Activated CD4-positive, alpha-beta T cell treated with anti-CD3 and anti-CD28 coated beads, Interleukin-2, amount 50 U/mL, for 16 hours (primary cell): ENCODE measurements around the gene CLBA1.

Experiments
- DNase-seq: peaks from one replicate; pipeline ENCODE4 v3.0.0-alpha.2; 2020

The CLBA1 gene

DNA sequence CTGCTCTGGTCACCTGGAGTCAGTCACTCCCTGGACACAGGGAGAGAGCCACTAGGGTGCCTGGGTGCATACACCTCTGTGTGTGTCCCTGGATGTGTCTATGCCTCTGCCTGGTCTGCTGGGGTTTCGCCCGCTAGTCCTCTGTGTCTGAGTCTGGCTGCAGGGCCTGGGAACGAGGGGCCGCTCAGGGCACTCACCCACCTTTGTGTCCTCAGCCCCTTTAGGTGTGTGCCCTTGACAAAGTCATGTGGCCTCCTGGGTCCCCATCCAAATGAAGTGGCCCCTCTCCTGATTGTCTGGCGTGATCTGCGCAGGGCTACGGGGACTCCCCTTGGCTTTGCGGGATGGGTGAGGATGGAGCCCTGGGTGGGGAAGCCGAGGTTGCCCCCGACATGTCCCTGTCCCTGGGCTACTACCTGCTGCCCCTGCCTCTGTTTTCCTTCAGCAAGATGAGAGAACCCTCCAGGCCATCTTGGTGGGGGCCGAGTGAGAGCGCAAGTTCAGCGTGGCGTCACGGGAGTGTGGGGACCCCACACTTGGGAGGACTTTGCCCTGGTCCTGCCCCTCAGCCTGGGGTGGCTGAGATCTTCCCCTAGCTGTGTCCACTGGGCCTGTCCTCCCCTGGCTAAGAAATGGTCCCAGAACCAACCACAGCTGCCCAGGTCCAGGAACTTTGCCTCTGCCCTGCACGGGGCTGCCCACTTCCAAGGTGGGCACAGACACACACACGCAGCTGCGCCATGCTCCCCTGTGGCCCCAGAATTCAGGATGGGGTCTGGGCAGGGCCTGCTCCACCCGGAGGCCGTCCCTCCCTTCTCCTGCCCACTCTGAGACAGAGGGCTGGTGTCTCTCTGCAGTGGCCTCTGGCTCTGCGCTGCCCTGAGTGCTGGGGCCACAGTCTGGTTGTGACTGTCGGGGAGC lies 4.7 kb upstream of the CLBA1 start:
- no peak for DNase-seq

DNA sequence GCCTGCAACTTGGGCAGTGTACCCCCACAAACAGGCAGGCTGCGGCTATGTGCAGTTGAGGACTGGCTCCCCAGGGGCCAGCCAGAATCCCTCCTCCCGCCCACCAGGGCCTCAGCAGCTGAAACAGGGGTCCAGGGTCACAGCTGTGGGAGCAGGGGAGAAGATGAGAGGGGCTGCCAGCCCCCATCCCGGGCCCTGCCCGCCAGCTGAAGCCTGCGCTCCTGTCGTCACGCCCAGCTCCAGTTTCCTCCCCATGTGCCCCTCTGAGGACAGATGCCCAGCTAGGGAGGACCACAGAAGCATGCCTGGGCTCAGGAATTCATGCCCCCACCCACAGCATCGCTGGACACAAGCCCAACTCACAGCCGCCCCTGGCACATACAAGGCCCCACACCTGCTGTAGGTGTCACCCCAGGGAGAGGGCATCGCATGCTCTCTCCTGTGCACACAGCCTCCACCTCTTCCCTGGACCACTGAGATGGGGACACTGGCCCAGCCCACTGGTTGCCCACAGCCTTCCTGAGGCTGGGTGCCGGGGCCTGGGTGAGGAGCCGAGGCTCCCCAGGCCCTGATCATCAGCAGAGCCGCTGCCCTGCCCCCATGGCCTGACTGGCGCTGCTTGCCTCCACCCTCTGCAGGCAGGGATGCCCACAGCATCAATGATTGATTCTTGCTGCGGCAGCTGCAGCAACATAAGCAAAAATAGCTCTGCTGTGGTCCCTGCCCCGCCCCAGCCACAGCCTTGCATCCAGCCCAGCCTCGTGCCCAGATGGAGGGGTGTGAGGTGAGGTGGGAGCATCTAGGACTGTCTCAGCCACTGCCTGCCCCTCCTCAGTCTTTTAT lies 3.7 kb upstream of the CLBA1 start:
- no peak for DNase-seq

DNA sequence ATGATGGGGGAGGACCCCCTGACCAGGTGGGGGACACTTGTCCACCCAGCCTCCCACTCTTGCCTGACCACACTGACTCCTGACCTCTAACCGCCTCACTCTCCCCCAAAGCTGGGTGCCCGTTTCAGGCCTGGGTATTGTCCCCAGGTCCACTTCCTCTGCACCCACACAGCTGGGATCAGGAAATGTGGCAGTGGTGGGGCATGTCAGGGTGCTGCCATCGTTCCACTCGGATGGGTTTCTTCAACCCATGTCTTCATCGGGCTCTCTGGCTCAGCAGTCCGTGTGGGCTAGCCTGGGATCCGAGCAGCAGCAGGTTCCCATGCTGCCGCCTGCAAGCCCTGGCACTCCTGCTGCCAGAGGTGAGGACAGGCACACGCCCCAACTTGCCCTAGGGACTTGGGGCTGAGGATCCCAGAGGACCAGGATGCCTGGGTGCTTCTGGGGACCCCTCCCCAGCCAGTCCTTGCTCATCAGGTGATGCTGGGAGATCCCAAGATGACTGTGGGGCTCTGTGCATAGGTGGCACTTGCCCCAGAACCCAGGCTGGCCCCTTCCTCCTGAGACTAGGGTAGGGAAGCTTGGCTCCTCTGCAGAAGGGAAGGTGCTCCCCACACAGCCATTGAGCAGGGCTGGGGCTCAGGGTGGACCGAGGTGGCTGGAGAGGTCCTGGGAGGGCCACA lies 2.9 kb upstream of the CLBA1 start:
- no peak for DNase-seq

DNA sequence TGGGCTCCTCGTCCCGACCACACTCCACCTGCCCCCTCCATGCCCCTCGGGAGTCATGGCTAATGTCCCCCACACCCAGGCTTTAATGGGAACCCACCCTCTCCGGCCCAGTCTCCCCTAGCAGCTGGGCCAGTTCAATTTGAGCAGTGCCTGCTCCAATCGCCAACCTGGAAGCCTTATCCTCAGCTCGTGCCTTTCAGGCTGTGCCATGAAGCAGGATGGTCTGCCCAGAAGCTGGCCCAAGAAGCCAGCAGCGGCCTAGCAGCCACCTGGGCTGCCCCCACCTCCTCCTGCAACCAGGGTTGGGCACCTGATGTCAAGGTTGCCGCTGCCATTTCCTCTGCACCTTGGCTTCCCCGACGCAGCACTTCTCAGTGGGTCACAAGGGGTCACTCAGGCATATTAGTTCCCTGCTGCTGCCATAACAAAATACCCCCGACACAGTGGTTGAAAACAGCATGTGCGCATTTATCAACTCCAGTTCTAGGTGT lies 2.3 kb upstream of the CLBA1 start:
- no peak for DNase-seq

GRCh38 chr14:104984056-104984894 lies 1.3 kb upstream of the CLBA1 start:
- no peak for DNase-seq

DNA sequence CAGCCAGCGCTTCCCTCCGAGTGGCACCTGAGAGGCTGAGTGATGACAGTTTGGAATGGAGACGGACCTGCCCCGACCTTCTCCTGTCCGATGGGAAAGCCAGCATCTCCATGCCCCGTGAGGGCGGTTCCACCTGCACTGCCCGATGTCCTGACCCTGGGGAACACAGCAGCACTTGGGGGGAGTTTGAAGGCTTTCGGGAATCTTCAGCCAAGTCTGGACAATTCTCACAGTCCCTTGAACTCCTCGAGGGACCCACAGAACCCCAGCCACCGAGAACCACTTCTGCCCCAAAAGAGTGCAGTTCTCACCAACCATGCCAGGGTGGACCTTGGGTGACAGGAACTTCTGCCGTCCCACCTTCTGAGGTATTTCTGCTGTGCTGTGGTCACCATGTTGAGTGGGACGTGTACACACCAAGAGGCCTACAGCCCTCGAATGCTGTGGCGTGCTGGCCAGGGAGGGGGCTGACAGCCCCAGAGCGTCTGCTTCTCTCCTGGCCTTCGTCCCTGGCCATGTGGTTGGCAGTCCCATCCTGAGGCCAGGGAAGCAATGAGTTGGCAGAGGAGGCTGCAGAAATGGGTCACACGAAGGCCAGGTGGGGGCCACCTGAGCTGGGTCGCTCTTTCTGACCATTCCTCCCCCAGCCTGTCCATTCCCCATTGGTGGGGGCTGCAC lies 1.0 kb downstream of the CLBA1 start:
- DNase-seq, result no peak

- no peak for DNase-seq
These were observed 3.8 kb downstream of the CLBA1 start for GRCh38 chr14:104989236-104989950.

DNA sequence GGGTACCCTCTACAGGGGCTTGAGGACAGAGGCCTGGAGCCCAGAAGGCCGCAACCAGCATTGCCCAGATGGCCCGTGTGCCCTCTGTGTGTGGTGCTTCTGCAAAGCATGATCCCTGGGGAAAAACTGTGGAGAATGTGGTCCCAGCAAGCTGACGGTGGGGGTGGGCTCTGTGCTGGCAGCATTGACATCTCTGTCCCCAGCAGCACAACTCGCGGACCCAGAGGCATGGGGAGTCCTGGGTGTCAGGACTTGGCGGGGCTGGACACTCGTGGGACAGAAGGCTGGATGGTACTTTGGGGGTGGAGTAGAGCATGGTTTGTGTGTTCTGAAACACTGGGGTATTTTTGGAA lies 4.3 kb downstream of the CLBA1 start:
- DNase-seq, result no peak

DNA sequence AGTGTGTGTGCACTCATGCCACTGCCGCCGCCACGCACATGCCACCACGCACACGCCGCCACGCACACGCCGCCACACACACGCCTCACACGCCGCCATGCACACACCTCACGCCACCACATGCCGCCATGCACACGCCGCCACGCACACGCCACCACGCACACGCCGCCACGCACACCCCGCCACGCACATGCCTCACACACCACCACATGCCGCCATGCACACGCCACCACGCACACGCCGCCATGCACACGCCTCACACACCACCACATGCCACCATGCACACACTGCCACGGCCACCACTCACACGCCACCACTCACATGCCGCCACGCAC lies 6.3 kb downstream of the CLBA1 start:
- DNase-seq, result no peak

- no peak for DNase-seq
These were observed 6.9 kb downstream of the CLBA1 start for GRCh38 chr14:104992501-104992900.

GRCh38 chr14:104993306-104993705 lies 7.7 kb downstream of the CLBA1 start:
- no peak for DNase-seq

DNA sequence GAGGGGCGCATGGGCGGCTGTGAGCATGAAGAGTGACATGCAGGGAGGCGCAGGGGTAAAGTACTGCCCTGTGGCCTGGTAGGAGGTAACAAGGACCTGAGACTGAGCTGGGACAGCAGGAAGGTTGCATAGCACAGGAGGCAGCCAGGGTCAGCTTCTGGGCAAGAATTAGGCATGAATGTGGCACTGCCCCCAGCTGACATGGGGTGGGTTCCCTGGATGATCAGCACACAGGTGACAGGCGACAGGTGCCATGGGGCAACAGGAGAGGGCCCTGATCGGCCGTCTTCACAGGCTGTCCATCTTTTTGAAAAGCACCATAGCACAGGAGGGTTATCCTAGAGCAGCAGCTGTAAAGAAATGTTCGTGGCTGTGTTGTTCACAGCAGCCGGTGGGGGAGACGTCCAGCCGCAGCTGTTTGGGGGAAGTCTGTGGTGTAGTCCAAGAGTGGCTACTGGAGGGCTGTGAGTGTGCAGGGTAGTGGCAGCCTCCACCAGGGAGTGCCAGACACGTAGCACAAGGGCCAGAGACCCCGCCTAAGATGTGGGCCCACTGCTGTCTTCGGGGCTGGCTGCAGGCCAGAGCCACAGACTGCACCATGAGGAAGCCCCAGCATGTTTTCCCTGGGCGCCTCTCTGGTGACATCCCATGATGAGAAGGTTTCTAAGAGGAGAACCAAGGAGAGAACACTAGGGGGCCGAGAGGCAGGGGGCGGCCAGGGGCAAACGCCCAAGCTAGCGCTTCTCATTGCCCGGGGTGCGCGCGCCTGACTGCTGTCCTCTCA lies 8.4 kb downstream of the CLBA1 start:
- no peak for DNase-seq

DNA sequence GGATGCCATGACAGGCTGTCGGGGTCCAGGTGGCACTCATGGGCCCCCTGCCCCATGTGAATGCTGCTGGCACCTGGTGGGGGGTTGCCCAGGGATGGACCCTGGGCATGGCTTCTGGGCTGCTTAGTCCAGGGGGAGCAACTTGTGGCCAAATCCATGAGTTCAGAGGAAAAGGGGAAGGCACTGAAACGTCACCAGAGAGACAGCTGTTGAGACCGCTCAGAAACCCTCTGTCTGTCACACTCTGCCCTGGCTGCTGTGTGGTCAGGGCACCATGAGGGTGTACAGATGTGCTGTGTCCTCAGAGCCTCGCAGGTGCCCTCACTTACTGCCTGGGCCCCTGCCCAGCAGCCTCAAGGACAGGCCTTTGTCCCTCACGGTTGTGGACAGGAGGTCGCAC lies 9.4 kb downstream of the CLBA1 start:
- no peak for DNase-seq

DNA sequence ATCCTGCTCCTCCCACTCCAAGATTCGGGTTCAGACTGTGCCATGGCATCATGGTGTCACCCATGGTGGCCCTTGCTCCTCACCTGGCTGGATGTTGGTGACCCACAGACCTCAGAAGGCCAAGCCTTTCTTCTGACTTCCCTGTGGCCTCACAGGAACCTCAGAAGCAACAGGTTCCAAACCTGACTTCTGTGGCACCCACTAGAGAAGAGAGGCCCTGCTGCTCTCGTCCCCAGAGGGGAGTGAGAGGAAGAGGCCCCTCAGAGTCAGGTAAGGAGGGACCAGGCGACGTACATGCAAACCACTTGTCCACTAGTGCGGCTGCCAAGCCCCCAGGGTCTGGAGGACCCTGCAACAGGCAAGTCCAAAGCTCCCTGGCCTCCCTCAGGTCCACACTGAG lies 10.4 kb downstream of the CLBA1 start:
- no peak for DNase-seq

DNA sequence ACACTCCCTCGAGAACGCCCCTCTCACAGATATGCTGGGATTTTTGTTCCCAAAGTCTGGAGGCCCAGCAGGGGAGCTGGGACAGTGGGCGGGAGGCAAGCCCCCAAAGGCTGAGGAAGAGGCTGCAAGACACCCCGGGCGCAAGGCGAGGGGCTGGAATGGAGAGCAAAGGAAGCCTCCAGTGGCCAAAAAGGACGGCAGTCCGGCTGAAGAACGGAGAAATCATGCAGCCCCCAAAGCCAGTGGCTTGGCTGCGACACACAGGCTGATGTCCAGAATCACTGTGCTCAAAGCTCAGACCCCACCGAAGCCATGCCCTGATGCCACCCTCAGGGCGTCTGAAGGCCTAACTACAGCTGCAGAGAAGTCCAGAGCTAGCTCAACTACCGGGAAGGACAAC lies 10.9 kb downstream of the CLBA1 start:
- no peak for DNase-seq

- DNase-seq, result no peak
These were observed 13.2 kb downstream of the CLBA1 start for GRCh38 chr14:104998801-104999200.

GRCh38 chr14:104999361-104999760 lies 13.8 kb downstream of the CLBA1 start:
- DNase-seq, result no peak

- no peak for DNase-seq
These were observed 19.8 kb downstream of the CLBA1 start for GRCh38 chr14:105005329-105005928.

DNA sequence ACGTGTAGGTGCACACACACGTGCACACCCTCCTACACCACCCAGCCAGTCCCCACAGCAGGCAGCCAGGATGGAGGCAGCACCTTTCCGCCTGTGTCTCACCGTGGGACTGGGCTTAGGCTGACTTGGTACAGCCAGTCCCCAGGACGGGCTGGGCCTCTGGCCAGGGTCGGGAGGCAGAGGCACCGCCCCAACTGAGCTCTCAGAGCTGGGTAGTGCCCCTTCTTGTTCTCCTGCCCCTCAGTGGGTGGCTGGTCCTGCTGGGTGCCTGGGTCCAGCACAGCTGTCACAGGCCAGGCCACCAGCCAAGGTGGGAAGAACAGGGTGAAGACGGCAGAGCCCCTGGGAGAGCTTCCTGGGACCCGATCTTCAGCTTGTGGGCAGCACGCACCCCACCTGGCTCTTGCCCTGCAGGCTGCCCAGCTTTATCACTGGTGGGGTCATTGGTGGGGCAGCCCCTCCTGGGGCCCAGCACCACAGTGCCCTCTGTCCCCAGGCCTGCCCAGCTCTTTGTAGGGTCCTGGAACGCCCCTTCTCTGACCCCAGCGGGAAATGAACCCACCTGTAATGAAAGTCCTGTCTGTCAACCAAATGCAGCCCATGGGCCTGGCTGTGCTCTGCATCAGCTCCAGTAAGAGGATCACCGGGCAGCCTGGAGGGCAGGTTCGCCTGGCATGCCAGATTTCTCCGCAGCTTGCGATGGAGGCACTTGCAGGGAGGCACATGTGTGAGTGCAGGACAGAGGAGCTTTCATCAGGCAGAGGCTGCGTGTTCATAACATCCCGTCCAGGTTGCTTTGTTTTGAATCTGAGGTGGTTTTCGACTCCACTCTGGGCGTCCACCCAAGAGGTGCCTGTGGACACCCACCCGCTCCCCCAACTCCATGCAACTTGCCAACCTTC lies 20.6 kb downstream of the CLBA1 start:
- no peak for DNase-seq
